ENCODE measurements around the gene SNAPC2. TPM values are rescaled to one million over a fixed set of nuclear protein-coding genes. Genes with fewer than 3 reads are reported as not detected.

SNAPC2 gene
- total and polyA plus RNA-seq, 2 of the 13 experiments (the other 11 are each of a cell fraction or from before 2014, with no cell fraction given), result 10.2 to 12.7 TPM

- TF ChIP-seq ZBTB38 (CRISPR knock-in tag; IDR thresholded peaks at IDR 0.05) (peak; percentile 96), CTCF (CRISPR knock-in tag; IDR thresholded peaks at IDR 0.05) (0 out of 2 replicates have a peak, but pooled peaks have one; percentile 6)
Measured at GRCh38 chr19:7962644-7963268, 42.6 kb downstream of the SNAPC2 start (continued).

GRCh38 chr19:7963566-7963965 lies 43.4 kb downstream of the SNAPC2 start:
- ATAC-seq, result no peak

More at GRCh38 chr19:7963566-7963965, 43.4 kb downstream of the SNAPC2 start:
- TF ChIP-seq, protein P1, sequence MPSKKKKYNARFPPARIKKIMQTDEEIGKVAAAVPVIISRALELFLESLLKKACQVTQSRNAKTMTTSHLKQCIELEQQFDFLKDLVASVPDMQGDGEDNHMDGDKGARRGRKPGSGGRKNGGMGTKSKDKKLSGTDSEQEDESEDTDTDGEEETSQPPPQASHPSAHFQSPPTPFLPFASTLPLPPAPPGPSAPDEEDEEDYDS (CRISPR knock-in tag; IDR thresholded peaks at IDR 0.05), result no peak
- TF ChIP-seq GTF3A (CRISPR knock-in tag; conservative IDR thresholded peaks at IDR 0.05), result no peak
- peak; percentile 59 for TF ChIP-seq AGO2 (optimal IDR thresholded peaks at IDR 0.05; ENCODE audit: low read depth, low read length)
- TF ChIP-seq, protein P2, sequence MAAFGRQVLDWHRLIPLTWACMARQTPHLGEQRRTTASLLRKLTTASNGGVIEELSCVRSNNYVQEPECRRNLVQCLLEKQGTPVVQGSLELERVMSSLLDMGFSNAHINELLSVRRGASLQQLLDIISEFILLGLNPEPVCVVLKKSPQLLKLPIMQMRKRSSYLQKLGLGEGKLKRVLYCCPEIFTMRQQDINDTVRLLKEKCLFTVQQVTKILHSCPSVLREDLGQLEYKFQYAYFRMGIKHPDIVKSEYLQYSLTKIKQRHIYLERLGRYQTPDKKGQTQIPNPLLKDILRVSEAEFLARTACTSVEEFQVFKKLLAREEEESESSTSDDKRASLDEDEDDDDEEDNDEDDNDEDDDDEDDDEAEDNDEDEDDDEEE (CRISPR knock-in tag; IDR thresholded peaks at IDR 0.05), result no peak
- 0 out of 2 replicates have a peak, but pooled peaks have one; percentile 43 for TF ChIP-seq ZBTB38 (CRISPR knock-in tag; IDR thresholded peaks at IDR 0.05)
- TF ChIP-seq, protein P3, sequence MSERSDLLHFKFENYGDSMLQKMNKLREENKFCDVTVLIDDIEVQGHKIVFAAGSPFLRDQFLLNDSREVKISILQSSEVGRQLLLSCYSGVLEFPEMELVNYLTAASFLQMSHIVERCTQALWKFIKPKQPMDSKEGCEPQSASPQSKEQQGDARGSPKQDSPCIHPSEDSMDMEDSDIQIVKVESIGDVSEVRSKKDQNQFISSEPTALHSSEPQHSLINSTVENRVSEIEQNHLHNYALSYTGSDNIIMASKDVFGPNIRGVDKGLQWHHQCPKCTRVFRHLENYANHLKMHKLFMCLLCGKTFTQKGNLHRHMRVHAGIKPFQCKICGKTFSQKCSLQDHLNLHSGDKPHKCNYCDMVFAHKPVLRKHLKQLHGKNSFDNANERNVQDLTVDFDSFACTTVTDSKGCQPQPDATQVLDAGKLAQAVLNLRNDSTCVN (CRISPR knock-in tag; IDR thresholded peaks at IDR 0.05; ENCODE audit: borderline replicate concordance), result no peak
- no peak for TF ChIP-seq AKAP8 (CRISPR knock-in tag; IDR thresholded peaks at IDR 0.05)
- no peak for TF ChIP-seq SYNCRIP (IDR thresholded peaks at IDR 0.05; ENCODE audit: insufficient read depth, low read depth, low read length)
- Histone ChIP-seq H3K27me3 (ENCODE audit: control insufficient read depth in 1 of 2, insufficient read depth in 2 of 2, low read length in 2 of 2) (no peaks in the 10 kb centered on the region), H3K4me2 (ENCODE audit: low read depth, low read length) (no peak overlapping the region), H4K20me1 (ENCODE audit: insufficient read depth, low read length) (no peaks in the 10 kb centered on the region), H3K4me1 (ENCODE audit: insufficient read depth, low read length) (peaks cover 24% of the 10 kb centered on the region), H2AFZ (ENCODE audit: low read length) (no peak overlapping the region), H3K79me2 (ENCODE audit: insufficient read depth, low read length) (no peaks in the 10 kb centered on the region), H3K27ac (ENCODE audit: extremely low read length, insufficient read depth, low read length) (no peak overlapping the region), H3K9ac (ENCODE audit: insufficient read depth, low read depth, low read length) (no peak overlapping the region), H3K4me3 (replicated peaks in 1 of 3; ENCODE audit: insufficient read depth in 1 of 3, low read depth in 2 of 3, low read length in 3 of 3) (no peak overlapping the region), H3K36me3 (replicated peaks in 1 of 2; ENCODE audit: control insufficient read depth in 1 of 2, insufficient read depth in 2 of 2, low read length in 2 of 2) (peaks cover 18 to 78% of the 10 kb centered on the region in 2 experiments; a peak in 4 of 5 replicates), H3K9me3 (ENCODE audit: low read length) (no peaks in the 10 kb centered on the region)
- intact Hi-C loops (cut with micrococcal nuclease; ENCODE audit: unreplicated experiment), result no loop called here
- POLR2A ChIA-PET, result interaction anchor here (1.4 kb wide), 1 partner anchor 20 kb away, joined by 7 read pairs; the partner anchor contains the start of gene TIMM44
- in situ Hi-C loops (cut with HindIII; ENCODE audit: extremely low pct_ligation_motif_present, low pct_unique_long_range_greater_than_20kb), result no loop called here
- BruUV-seq (replicated peaks), result no TSS peak
- FAIRE-seq (no peak), DNase-seq (ENCODE audit: low spot score) (no peak)
- CTCF ChIA-PET (ENCODE audit: low intra/inter-chr PET ratio, low total read pairs), result no interaction called here
- 92% methylated on average over 12 of the region's 25 CpGs for WGBS (ENCODE audit: low lambda C conversion rate)
